Stimulated activated CD8-positive, alpha-beta memory T cell treated with anti-CD3 and anti-CD28 coated beads, Interleukin-12 subunit alpha, Interleukin-12 subunit beta, amount 100 ng/mL, for 4 hours (primary cell): ENCODE measurements around the gene CYGB.
"Not testable (repeated sequence)": the region's sequence is repeated elsewhere in the genome, so short reads cannot be mapped to it uniquely, and the experiment has no call there.

Source experiments
- DNase-seq: peaks from one replicate; pipeline ENCODE4 v3.0.0-alpha.2; 2020; ENCODE audit warnings: low read depth

Gene CYGB

GRCh38 chr17:76538281-76538931 lies 897 bp upstream of the CYGB start:
- DNase-seq: no peak

DNA sequence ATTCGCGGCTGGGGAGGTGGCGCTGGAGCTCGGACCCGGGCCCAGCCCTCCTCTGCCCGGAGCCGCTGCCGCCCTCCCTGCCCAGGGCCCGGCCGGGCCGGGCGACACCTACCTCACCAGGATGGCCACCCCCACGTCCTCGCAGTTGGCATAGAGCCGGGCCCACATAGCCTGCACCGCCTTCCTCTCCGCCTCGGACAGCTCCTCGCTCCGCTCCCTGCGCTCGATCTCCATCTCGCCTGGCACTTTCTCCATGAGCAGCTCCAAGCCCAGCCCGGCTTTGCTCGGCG lies 276 bp downstream of the CYGB start:
- no peak for DNase-seq

- no peak for DNase-seq
Measured at GRCh38 chr17:76536511-76537287, 810 bp downstream of the CYGB start.

DNA sequence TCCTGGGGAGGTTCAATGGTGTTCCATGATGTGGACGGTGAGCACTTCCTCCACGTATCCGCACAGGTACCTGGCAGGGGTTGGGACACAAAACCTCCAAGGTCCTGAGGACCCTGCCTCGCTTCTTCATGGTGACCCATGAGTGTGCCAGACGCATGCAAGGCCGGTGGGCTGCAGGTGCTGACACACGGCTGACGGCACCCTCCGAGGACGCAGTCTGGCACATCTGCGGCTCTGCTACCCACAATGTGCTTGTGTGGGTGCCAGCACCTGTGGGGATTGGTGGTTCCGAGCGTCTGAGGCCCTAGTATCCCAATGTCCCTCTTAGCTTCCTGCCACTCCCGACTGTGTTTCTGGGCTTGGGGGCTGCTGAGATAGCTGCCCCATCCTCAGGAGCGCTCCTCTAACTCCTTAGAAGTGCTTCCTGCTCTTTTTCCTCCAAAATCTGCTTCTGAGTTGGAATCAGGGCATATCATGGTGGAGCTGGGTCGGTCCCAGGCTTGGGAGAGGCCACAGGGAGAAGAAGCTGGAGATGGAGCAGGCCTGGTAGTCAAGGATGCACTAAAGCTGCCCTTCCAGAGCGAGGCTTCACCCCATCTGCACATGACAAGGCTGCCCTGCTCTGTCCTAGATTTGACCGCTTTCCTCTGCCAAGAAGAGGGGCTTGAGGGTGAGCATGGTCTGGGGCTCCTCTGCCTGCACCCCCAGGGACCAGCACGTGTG lies 1.6 kb downstream of the CYGB start:
- no peak for DNase-seq

GRCh38 chr17:76534831-76535732 lies 2.4 kb downstream of the CYGB start:
- DNase-seq: no peak

GRCh38 chr17:76533640-76534359 lies 3.7 kb downstream of the CYGB start:
- DNase-seq: not testable (repeated sequence)

- DNase-seq: no peak
Measured at GRCh38 chr17:76532072-76532651, 5.3 kb downstream of the CYGB start.

DNA sequence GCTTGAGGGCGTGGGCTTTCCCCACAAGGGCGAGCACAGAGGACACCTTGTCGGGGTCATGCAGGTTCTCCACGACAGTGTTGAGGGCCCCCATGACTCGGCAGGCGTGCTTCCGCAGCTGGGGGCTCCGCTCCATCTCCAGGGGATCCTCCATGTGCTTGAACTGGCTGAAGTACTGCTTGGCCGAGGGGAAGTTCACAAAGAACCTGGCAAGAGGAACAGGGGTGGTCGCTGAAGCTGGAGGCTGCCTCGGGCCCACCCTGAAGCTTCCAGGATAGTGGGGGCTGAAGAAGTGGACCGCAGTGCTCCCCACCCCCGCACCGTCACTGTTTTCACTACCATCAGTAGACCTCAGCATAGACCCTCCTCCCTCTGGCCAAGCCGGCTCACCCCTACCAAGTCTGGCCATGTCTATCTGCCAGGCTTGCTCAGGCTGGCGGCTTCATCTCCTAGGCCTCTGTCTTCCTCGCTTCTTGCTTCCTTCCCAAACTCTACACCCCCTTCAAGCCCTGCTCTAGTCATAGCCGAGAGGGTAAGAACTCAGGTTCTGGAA lies 5.9 kb downstream of the CYGB start:
- DNase-seq: no peak

DNA sequence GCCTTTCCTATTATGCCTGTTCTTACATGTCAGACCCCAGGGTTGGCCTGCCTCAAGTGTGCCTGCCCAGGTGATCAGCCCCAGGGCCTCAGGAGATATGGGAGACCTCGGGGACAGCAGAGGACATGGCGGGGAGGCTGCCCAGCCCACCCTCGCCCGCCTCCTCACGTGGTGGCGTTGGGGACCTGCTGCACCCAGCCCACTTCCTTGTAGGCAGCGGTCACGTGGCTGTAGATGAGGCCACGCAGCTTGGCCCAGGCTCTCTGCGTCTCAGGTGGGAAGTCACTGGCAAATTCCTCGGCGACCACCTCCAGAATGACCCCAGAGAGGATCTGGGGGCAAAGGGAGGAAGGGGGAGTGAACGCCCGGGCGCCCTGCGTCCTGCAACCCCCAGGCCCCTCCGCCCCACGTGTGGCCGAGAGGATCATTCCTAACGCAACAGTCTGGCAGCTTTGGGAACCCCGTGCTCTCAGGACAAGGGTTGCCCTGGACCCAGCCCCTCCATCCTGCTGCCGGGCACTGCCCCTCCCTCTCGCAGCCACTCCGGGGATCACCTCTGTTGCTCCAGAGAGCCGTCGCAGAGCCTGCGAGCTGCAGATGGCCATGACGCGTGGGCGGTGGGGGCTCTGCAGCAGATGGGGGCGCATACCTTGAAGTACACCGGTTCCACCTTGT lies 6.6 kb downstream of the CYGB start:
- DNase-seq: no peak

DNA sequence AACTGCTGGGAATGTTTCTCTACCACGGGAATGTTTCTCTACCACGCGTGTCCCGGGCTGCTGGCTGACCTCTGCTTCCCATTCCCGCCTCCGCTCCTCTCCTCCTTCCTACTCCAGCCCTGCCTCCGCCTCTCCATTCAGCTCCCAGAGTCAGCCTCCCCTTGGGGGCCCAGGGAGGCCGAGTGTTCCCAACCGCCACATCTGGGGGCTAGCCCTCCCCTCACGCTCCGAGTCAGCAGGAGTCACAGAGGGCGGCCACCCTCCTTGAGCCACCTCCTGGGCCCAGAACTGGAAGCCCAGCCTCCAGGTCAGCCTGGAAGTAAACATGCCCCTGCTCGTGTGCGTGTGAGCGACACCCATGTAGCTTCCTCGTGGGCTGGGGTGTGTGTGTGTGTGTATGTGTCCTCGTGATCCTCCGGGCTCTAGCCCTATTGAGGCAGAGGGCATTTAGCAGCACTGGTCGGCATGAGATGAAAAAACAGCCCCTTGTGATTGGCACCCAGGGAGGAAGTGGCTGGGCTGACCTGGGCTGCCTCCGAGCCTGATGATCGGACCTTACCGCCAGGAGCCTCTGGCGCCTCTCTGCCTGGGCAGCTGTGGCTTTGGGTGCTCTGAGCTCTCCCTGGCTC lies 7.3 kb downstream of the CYGB start:
- no peak for DNase-seq

GRCh38 chr17:76529224-76530094 lies 8.1 kb downstream of the CYGB start:
- no peak for DNase-seq

DNA sequence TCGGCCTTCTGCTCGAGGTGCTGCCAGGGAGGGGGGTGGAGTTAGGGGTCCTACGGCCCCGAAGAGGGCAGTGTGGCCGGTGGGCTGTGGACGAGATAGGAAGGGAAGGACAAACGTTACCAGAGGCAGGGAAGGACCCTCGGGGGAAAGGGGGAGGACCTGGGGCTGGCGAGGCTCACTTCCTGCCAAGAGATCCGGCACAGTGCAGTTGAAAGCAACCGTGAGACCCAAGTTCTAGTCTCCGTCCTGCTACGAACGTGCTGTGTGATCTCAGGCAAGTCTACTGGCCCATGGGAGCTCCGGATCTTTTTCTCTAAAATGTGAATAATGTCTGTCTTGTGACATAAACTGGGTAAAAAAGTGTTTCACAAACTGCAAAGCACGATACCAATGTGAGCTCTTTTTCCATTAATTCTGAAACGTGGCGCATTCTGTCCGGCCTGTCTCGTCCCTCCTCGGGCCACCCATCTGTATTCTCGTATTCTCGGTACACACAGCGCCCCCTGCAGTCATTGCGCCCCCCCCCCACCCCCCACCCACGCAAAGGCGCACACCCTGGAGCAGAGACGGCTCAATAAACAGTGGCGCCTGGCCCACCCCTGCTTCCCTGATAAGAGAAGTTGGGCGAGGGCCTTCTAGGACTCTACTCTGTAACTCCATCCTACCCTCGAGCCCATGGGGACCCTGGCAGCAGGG lies 8.8 kb downstream of the CYGB start:
- no peak for DNase-seq

- no peak for DNase-seq
Measured at GRCh38 chr17:76528156-76528527, 9.4 kb downstream of the CYGB start.

GRCh38 chr17:76527430-76528111 lies 9.9 kb downstream of the CYGB start:
- DNase-seq: no peak

DNA sequence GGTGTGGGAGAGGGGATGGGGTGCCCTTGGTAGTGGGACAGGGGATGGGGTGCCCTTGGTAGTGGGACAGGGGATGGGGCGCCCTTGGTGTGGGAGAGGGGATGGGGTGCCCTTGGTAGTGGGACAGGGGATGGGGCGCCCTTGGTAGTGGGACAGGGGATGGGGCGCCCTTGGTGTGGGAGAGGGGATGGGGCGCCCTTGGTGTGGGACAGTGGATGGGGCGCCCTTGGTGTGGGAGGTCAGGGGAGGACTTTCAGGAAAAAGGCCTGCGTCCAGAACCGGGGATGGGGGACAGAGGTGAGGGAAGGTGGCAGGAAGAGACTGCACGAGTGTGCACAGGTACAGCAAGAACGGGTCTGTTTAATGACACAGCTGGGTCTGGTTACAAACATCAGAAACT lies 10.5 kb downstream of the CYGB start:
- not testable (repeated sequence) for DNase-seq

GRCh38 chr17:76525513-76525833 lies 12.0 kb downstream of the CYGB start:
- DNase-seq: not testable (repeated sequence)

DNA sequence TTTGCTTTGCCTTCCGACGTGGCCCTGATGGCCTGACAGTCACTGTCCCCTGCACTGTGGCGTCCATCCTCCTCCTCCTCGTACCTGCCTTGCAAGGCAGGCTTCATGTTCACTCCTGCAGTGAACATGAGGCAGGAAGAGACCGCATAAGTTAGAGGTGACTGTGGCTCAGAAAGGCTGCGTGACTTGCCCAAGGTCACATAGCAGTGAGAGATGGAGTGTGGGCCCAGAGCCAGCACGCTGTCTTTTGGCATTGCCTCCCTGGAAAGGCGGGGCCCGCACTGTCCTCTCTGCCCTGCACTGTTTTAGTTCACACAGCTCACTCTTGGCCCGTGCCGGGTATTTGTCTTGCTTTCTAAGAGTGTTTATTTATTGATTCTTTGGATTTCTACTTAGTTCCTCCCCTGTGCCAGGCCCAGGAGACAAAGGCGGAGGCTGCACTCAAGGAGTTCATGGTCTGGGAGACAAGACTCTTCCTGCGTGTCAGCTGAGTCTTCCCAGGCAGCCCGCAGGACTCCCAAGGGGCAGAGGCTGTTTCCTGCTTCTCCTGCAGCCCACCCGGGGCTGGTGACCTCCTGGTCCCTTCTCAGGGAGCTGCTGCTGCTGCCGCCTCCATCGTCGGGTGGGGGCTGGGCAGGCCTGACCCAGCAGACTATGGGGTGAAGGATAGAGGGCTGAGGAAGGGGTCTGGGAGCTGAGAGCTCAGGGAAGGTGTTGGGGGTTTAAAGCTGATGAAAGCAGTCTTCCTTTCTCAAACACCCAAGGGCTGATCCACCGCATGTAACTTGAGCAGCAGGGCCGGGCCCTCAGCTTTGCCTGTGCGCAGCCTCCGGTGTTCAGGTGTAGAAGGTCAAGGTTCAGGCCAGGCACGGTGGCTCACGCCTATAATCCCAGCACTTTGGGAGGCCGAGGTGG lies 12.7 kb downstream of the CYGB start:
- no peak for DNase-seq
